DND-41 (cell line): ENCODE data around the gene HNRNPH1.

ENCODE experiments used
- EZH2 ChIP-seq: IDR thresholded peaks from 3 replicates; pipeline ENCODE4 v1.6.1; 2012; ENCODE audit warnings: borderline replicate concordance, low read depth, mild to moderate bottlenecking, moderate library complexity, low read length, inconsistent platforms; ENCODE audit not compliant: severe bottlenecking
- TF ChIP-seq, protein P1 (sequence below): IDR thresholded peaks from 2 replicates; pipeline ENCODE4 v1.5.1; 2012; ENCODE audit warnings: borderline replicate concordance, low read length, moderate library complexity, mild to moderate bottlenecking; ENCODE audit not compliant: poor library complexity, severe bottlenecking; ENCODE audit errors: extremely low read depth

DNA sequence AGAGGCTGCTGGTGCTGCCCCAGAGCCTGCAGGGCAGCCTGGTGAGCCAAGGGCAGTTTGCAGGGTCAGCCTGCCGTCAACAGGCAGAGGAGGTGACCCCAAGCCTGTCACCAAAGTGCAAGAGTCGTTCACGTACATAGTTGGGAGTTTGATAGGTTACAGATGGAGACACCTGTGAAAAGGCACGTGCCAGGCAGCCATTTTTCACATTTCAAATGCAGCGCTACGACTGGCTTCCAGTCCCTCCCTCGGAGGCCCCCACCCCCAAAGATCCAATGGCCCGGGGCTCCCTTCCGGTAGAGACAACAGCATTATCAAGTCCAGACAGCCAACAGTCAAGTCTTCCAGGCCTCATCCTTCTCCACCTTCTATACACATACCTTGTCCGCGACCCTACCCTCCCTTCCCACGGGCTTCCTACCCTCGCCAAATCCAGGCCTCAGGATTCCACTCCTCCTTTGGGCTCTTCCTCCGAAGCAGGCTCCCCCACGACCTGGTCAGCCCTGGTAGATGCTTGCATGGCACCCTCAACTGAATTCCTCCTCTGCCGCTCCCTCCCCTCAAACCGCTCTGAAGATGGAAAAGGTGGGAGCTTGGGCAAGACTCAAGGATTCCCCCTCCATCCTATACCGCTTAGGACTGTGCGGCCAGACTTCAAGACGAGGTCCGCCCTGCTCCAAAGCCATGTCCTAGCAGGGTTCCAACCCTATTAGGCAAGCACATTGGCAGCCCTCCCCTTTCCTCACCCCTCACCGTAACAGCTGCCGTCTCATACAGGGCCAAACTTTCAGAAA is 13.2 kb downstream of the HNRNPH1 start:
- TF ChIP-seq, protein P1, sequence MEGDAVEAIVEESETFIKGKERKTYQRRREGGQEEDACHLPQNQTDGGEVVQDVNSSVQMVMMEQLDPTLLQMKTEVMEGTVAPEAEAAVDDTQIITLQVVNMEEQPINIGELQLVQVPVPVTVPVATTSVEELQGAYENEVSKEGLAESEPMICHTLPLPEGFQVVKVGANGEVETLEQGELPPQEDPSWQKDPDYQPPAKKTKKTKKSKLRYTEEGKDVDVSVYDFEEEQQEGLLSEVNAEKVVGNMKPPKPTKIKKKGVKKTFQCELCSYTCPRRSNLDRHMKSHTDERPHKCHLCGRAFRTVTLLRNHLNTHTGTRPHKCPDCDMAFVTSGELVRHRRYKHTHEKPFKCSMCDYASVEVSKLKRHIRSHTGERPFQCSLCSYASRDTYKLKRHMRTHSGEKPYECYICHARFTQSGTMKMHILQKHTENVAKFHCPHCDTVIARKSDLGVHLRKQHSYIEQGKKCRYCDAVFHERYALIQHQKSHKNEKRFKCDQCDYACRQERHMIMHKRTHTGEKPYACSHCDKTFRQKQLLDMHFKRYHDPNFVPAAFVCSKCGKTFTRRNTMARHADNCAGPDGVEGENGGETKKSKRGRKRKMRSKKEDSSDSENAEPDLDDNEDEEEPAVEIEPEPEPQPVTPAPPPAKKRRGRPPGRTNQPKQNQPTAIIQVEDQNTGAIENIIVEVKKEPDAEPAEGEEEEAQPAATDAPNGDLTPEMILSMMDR = no peak
- TF ChIP-seq EZH2 = no peak
